ENCODE measurements around the gene MAP3K12.
"Not testable (repeated sequence)": the region's sequence is repeated elsewhere in the genome, so short reads cannot be mapped to it uniquely, and the experiment has no call there.

Gene MAP3K12, protein sequence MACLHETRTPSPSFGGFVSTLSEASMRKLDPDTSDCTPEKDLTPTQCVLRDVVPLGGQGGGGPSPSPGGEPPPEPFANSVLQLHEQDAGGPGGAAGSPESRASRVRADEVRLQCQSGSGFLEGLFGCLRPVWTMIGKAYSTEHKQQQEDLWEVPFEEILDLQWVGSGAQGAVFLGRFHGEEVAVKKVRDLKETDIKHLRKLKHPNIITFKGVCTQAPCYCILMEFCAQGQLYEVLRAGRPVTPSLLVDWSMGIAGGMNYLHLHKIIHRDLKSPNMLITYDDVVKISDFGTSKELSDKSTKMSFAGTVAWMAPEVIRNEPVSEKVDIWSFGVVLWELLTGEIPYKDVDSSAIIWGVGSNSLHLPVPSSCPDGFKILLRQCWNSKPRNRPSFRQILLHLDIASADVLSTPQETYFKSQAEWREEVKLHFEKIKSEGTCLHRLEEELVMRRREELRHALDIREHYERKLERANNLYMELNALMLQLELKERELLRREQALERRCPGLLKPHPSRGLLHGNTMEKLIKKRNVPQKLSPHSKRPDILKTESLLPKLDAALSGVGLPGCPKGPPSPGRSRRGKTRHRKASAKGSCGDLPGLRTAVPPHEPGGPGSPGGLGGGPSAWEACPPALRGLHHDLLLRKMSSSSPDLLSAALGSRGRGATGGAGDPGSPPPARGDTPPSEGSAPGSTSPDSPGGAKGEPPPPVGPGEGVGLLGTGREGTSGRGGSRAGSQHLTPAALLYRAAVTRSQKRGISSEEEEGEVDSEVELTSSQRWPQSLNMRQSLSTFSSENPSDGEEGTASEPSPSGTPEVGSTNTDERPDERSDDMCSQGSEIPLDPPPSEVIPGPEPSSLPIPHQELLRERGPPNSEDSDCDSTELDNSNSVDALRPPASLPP

DNA sequence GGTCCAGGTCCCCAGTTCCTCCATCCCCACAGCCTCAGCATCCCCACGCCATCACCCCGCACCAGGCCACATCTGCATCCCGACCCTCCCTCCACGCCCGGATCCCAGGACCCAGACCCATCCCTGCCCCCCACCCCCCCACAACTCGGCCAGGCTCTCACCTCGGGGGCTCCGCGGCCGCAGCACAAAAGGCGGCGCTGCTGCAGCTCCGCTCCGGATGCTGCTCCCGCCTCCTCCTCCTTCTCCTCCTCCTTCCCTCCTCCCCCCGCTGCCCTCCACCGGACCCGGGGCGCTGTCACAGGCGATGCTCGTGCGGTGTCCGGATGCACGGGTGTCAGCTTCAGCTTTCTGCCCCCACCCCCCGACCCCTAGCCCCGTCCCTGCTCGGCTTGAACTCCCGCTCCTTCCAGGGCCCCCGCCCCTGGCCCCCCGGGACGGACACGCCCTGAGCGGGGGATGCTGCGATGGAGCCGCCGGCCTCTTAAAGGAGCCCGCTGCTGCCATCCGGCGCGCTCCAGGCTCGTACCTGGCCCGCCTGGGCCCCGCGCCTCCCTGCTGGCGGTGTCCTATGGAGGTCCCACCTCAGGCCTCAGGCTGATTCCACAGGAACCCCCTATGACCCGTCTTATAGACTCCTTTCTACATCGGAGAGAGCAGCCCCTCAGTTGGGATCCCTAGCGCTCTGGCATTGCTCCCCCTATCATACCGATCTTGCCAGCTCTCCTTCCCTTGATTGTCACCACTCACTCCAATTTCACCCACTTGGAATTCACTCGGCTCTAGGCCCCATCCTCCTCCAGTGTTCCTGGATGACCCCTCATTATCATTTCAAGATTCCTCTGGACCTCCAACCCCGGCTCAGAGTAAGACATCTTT is at the start of gene MAP3K12:
Gene MAP3K12, minus strand, starts transcription at position 193 of the 876 bp plus-strand sequence. CDS start 12,067 bp downstream, outside the sequence.
- peak; percentile 21 to 26 for DNase-seq (ENCODE audit: low read depth in 2 of 2)

DNA sequence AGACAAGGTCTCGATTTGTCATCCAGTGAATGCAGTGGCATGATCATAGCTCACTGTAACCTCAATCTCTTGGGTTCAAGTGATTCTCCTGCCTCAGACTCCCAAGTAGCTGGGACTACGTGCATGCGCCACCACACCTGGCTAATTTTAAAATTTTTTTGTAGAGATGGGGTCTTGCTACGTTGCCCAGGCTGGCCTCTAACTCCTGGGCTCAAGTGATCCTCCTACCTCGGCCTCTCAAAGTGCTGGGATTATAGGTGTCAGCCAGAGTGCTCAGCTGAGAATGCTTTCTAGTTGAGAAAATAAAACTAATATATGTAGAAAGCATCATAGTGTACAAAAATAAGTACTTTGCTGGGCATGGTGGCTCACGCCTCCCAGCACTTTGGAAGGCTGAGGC is 49.1 kb upstream of the MAP3K12 start:
- not testable (repeated sequence) for DNase-seq (ENCODE audit: low read depth in 2 of 2)

DNA sequence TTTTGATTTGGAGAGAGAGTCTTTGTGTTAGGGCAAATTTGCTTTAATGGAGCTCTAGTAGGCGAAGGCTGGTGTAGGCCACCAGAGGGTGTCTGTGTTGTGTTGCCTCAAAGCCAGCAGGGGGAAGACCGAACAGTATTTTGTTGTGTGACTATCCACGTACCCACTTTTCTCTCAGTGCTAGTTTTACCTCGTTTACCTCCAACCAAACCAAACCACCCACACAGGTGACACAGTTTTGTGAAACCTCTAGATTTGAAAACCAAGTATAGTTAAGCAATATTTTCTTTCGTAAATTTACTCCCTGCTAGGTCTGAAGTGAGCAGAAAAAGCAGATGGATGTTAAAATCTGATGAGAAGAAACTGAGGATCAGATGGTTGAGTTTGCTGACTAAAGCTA is 44.3 kb upstream of the MAP3K12 start:
- peak in 1 of 2 donors; percentile 13 for DNase-seq (ENCODE audit: low read depth in 2 of 2)

DNA sequence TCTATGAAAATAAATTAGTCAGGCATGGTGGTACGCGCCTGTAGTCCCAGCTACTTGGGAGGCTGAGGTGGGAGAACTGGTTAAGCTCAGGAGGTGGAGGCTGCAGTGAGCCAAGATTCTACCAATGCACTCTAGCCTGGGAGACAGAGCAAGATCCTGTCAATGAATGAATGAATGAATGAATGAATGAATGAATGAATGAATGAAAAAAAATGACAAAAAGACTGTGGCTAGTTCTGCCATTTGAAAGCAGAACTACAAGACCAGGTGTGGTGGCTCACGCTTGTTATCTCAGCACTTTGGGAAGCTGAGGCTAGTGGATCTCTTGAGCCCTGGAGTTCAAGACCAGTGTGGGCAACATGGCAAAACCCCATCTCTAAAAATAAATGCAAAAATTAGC is 40.3 kb upstream of the MAP3K12 start:
- no peak for DNase-seq (ENCODE audit: low read depth in 2 of 2)

DNA sequence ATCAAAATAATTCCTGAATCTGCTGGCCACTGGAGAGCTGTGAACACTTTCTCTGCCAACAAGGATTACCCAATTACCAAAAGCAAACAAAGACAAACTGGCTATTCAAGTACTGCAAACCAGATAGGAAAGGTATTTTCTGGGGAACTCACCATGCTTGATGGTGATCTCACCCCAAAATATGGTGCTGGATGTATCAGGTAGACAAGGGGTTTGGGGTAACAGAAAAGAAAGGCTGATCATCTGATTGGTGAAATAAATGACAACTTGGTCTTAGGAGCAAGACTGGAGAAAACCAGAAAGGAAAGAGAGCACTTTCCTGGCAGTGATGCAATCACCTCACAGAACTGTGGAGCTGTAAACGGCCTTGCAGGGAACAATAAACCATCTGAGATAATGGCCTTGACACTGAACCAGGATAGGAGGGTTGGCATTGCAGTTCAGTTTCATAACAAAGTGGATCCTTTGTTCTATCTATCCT is 39.0 kb upstream of the MAP3K12 start:
- no peak for DNase-seq (ENCODE audit: low read depth in 2 of 2)

DNA sequence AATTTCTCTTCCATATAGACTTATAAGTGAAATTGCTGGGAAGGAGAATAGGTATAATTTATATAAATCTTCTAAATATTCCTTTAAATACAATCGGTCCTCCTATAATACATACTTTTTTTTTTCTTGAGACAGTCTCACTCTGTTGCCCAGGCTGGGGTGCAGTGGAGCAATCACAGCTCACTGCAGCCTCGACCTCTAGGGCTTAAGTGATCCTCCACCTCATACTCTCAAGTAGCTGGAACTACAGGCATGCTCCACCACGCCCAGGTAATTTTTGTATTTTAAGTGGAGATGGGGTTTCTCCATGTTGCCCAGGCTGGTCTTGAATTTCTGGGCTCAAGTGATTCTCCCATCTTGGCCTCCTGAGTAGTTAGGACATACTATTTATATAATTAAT is 37.7 kb upstream of the MAP3K12 start:
- DNase-seq (ENCODE audit: low read depth in 2 of 2) = no peak

DNA sequence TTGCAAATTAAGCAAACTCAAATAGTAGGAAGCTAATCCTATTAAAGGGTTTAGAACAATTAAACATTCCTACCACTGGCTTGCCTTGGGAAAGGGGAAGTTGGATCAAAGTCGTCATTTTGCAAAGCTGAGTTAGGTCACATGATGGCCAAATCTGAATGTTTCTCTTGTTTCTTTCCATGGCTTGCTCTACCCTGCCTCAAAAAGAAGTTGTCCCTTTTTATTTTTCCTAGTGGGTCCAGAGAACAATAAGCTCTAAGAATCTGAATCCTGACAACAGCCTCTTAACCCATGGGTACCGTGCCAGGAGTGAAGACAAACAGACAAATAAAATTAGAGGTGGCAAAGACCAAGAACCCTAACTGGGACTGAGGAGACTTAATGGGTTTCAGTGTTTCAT is 34.2 kb upstream of the MAP3K12 start:
- no peak for DNase-seq (ENCODE audit: low read depth in 2 of 2)

DNA sequence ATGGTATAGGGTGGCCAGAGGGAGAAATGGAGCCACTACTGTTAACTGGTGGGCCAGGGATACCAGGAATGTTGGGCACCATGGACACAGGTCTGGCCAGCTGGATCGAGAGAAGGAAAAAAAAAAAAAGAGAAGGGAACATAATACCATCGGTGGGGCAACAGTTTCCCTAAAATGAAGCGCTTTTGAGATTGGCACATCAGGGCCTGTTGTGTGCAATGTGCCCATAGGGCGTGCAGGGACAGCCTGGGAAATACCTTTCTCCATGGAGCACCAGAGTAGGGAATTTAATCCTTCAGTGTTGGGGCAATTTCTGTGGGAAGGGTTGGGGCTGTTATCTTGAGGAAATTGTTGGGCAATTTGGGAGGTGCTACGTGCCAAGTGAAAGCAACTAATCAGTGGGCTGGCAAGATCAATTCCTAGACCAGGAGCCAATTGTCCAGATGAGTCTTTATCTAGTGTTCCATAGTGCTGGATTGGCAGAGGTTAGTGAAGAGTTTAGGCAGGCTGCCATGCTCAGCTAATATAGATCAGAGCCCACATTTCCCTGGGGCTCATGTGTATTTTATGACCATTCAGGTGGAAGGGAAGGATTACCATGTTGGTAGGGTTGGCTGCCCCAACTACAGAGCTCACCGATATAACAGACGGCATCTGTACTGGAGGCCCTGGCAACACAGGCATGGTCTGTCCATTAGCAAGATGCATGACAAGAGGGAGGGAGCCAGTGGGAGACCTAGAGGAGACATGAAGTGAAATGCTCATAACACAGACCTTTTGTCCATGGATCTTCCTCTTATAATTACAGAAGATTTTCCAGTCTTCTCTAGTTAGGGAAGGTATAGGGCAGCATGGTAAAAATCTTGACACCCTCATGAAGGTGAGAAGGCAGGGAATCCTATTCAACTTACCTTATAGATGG is 33.5 kb upstream of the MAP3K12 start:
- DNase-seq (ENCODE audit: low read depth in 2 of 2) = no peak

DNA sequence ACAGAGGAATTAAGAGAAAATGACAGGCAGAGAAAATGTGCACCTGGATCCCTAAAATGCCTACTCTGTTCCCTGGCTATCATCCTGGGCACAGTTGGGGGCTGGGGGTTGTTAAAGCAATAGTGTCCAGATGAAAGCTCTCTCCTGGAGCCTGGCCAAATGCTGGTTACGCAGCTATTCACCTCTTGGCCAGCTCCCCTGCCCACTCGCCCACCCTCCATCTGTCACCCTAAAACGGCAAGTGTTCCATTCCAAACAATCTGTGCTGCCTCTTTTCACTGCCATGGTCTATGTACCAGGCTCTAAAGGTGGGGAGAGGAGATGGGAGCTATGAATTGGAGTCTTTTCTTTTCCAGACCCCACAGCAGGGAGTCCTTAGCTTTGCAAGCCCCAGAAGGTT is 32.8 kb upstream of the MAP3K12 start:
- DNase-seq (ENCODE audit: low read depth in 2 of 2) = no peak

DNA sequence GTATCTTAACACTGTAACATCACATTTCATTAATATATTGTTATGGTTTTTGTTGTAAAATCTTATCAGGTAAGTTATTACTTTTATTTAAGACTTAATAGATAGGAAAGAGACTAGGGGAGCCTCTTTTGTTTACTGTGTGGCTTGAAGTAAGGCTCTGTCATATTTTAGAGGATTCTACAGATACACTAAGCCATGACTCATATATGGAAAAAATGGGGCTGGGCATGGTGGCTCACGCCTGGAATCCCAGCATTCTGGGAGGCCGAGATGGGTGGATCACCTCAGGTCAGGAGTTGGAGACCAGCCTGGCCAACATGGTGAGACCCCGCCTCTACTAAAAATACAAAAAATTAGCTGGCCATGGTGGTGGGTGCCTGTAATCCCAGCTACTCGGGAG is 31.7 kb upstream of the MAP3K12 start:
- no peak for DNase-seq (ENCODE audit: low read depth in 2 of 2)

DNA sequence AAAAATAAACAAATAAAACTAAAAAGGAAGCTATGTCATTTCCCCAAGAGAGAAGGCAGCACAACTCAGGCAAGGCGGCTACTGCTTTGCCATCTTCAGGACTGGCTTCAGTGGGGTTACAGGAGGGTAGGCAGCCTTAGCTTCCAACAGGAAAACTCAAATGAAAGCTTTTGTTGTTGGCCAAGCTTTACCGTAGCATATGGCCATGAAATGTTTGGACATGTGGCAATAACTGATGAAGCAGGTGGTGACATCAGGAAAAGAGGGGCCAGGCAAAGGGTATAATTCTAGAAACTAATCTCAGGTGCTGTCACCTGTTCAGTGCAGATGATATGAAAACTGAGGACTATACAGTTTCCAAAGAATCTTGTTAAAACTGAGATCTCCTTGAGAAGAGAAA is 30.8 kb upstream of the MAP3K12 start:
- DNase-seq (ENCODE audit: low read depth in 2 of 2) = no peak

DNA sequence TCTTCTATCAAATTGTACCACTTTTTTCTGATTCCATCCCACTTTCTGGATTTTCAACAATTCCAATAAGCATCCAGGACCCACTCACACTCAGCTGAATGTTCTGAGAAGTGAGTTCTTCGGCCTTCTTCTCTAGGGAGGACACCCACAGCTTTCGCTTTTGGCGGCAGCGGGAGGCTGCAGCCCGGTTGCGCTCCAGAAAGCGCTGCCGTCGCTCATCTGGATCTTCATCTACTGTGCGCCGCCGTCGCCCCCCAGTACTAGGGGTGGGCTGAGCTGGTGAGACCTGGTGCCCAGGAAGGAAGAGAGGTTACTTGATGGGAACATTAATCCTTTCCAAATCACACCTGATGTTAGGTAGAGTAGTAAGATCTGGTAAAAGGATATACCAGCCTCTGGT is 25.2 kb upstream of the MAP3K12 start:
- DNase-seq (ENCODE audit: low read depth in 2 of 2) = no peak

DNA sequence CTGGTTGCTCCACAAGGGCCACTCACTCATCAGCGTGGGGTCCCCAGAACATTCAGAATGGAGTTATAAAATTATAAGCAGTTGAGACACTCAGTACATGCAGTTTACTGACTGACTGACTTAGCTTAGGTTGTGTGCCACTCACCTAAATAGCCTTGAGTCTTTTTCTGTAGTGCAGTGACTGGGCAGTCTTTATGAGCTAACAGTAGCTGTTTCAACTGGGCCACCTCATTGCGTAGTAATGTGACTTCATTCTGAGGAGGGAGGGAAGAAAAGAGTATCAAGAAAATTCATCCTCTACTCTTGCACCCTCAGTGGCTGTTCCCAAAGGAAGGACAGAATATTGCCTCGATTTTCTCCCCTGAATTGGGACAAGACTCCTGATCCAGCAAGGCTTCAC is 23.9 kb upstream of the MAP3K12 start:
- no peak for DNase-seq (ENCODE audit: low read depth in 2 of 2)

DNA sequence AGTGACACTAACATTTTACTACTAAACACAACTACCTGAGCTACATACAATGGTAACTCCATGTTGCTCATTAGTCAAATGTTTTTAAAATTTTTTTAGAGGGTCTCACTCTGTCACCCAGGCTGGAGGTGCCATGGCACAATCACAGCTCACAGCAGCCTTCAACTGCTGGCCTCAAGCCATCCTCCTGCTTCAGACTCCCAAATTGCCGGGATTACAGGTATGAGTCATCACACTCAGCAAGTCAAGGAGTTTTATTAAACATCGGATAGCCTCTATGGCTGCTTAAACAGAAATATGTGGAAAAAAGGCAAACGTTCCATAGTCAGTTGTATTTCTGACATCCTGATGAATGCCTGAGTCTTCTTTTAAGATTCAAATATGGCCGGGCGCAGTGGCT is 19.1 kb upstream of the MAP3K12 start:
- no peak for DNase-seq (ENCODE audit: low read depth in 2 of 2)

DNA sequence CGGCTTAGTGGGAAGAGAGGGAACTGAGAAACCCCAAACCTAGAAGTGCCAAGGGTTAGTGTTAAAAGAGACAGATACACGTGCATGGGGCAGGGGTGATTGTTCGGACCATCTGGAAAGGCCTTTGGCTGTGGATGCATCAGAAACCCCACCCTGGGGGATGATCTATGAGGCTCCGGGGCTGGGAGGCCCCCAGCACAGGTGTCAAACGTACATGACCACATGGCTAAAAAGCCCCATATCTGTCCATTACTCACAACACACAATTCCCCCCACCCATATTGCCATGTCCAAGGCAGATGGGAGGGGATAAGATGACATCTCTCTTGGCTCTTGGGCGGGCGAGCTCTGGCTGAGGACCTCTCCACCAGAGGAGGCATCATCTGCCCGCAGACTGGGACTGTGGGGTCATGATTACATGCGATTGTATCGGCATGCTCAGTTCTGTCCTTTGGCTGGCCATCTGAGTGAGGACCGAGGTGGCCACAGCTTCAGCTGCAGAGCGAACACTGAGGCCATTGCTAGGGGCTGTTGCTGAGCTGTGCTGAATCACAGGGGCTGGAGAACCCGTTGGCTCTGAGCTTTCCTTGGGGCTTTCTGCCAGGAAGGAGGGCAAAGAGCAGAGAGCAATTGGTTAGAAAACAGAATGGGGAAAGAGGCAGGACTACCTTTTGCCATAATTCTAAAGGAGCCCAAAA is 17.6 kb upstream of the MAP3K12 start:
- DNase-seq (ENCODE audit: low read depth in 2 of 2) = no peak

DNA sequence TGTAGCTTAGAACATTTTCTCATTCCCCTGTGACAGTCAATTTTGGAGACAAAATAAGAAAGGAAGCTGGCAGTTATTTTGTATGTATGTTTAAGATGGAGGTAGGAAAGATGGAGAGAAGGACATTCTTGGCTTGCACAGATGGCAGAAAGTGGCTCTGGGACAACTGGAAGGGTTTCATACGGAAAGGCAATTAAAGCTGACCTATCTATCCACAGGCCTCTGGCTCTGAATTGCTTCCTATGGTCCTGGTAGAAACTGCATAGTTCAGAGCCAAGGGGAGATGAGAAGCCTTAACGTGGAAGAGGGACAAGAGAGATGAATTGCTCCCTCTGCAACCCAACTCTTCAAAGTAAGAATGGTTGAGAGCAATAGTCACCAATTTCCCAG is 16.0 kb upstream of the MAP3K12 start:
- DNase-seq (ENCODE audit: low read depth in 2 of 2) = no peak

DNA sequence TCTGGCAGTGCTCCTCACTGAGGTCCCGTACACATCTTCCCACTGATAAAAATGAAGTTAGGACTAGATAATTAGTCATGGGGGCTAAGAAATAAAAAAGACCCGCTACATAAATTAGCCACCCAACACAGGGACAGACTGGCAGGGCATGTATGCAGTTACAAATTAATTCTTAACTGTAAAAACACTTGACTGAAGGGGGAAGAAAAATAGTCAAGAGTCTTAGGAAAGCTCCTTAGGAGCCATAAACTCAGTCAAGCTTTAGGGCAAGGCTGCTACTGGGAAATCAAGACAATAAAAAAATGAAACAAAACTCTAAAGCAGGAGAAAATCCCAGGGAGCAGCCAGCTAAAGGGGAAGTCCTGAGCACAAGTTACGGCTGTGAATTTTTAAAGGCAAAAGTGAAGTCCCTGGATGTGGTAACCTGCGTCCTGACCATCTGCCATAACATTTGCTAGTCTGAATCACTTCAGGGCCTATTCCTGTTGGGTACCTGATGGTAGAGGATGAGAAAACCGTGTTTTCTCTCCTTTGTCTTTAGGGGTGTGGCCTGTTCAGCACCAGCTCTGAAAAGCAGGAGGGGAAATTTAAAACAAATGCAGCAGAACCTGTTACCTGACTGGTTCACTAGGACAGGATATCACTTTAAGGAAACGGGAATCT is 15.5 kb upstream of the MAP3K12 start:
- DNase-seq (ENCODE audit: low read depth in 2 of 2) = no peak

DNA sequence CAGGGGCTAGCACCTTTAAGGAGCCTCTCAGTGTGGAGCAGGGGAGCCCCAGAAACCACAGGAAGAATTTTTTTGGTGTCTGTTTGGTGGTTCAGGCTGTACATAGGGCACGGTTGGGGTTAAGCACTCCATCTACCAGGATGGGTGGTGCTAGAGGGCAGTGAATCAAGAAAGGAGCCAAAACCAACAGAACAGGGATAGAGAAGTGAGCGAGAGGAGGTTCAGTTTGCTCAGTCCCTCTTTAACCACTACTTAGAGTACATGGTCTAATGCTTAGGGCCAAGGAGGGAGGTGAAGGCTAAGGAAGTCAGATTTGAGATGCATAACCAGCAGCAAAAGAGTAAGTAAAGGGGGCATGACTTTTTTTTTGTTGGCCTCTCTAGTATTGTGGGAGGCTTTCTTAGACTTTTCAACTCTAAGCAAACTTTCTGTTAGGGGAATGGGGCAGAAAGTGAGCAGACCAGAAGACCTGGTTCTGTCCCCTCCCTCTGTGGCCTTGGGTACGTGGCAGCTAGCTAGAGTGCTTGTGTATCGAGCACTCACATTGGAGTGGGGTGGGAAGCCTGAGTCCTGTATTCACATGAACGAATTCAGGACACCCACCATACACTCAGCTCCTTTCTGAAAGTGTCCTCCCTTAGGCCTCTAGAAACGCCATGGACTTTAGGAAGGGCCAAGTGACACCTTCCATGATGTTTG is 14.6 kb upstream of the MAP3K12 start:
- no peak for DNase-seq (ENCODE audit: low read depth in 2 of 2)
